ENCODE data around the gene FBXL13.
"Not testable (repeated sequence)": the region's sequence is repeated elsewhere in the genome, so short reads cannot be mapped to it uniquely, and the experiment has no call there.

DNA sequence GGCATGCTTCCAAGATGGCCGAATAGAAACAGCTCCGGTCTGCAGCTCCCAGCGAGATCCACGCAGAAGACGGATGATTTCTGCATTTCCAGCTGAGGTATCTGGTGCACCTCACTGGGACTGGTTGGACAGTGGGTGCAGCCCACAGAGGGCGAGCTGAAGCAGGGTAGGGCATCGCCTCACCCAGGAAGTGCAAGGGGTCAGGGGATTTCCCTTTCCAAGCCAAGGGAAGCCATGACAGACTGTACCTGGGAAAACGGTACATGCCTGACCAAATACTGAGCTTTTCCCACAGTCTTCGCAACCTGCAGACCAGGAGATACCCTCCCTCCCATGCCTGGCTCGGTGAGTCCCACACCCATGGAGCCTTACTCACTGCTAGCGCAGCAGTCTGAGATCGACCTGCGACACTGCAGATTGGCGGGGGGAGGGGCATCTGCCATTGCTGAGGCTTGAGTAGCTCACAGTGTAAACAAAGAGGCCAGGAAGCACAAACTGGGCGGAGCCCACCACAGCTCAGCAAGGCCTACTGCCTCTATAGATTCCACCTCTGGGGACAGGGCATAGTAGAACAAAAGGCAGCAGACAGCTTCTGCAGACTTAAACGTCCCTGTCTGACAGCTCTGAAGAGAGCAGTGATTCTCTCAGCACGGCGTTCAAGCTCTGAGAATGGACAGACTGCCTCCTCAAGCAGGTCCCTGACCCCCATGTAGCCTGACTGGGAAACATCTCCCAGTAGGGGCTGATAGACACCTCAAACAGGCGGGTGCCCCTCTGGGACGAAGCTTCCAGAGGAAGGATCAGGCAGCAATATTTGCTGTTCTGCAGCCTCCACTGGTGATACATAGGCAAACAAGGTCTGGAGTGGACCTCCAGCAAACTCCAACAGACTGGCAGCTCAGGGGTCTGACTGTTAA, 36.5 kb downstream of the FBXL13 start:
- TF ChIP-seq POLR2A (IDR thresholded peaks at IDR 0.05; ENCODE audit: low read depth); POLR2AphosphoS5 (IDR thresholded peaks at IDR 0.05); EP300 (IDR thresholded peaks at IDR 0.05): not testable (repeated sequence)
- TF ChIP-seq, protein P1, sequence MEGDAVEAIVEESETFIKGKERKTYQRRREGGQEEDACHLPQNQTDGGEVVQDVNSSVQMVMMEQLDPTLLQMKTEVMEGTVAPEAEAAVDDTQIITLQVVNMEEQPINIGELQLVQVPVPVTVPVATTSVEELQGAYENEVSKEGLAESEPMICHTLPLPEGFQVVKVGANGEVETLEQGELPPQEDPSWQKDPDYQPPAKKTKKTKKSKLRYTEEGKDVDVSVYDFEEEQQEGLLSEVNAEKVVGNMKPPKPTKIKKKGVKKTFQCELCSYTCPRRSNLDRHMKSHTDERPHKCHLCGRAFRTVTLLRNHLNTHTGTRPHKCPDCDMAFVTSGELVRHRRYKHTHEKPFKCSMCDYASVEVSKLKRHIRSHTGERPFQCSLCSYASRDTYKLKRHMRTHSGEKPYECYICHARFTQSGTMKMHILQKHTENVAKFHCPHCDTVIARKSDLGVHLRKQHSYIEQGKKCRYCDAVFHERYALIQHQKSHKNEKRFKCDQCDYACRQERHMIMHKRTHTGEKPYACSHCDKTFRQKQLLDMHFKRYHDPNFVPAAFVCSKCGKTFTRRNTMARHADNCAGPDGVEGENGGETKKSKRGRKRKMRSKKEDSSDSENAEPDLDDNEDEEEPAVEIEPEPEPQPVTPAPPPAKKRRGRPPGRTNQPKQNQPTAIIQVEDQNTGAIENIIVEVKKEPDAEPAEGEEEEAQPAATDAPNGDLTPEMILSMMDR (IDR thresholded peaks at IDR 0.05): not testable (repeated sequence)
